Endodermal cell (in vitro differentiated cells): ENCODE results near the gene OGG1. TPM values are rescaled to one million over a fixed set of nuclear protein-coding genes. Genes with fewer than 3 reads are reported as not detected.

ENCODE experiments used
- DNase-seq: peaks from one replicate; pipeline ENCODE4 v3.0.0-alpha.2; 2017
- H3K27ac ChIP-seq: 2 replicates; pipeline ENCODE4 v1.5.1; 2013; ENCODE audit warnings: mild to moderate bottlenecking, low read depth, low read length, moderate library complexity
- H3K27me3 ChIP-seq: 2 replicates; pipeline ENCODE4 v1.6.1; 2013; ENCODE audit warnings: mild to moderate bottlenecking, low read length, moderate library complexity; ENCODE audit not compliant: insufficient read depth, control insufficient read depth, poor library complexity, severe bottlenecking
- H3K36me3 ChIP-seq: 2 replicates; pipeline ENCODE4 v1.7.0; 2013; ENCODE audit warnings: mild to moderate bottlenecking, low read length, moderate library complexity; ENCODE audit not compliant: control insufficient read depth, insufficient read depth
- H3K4me1 ChIP-seq: one replicate; pipeline ENCODE4 v1.7.0; 2013; ENCODE audit warnings: low read length; ENCODE audit not compliant: control insufficient read depth, insufficient read depth
- H3K4me3 ChIP-seq: 2 replicates; pipeline ENCODE4 v1.5.1; 2013; ENCODE audit warnings: mild to moderate bottlenecking, low read length, moderate library complexity
- H3K9ac ChIP-seq: 2 replicates; pipeline ENCODE4 v1.6.1; 2013; ENCODE audit warnings: mild to moderate bottlenecking, low read length, moderate library complexity; ENCODE audit not compliant: poor library complexity, severe bottlenecking; ENCODE audit errors: extremely low read depth
- H3K9me3 ChIP-seq: 2 replicates; pipeline ENCODE4 v1.6.1; 2013; ENCODE audit warnings: mild to moderate bottlenecking, low read length, moderate library complexity; ENCODE audit not compliant: control insufficient read depth
- H3K27ac Mint-ChIP-seq: 2 replicates; pipeline ENCODE4 v1.8.0; 2020; ENCODE audit warnings: mixed read lengths
- H3K27me3 Mint-ChIP-seq: 2 replicates; pipeline ENCODE4 v1.8.0; 2021; ENCODE audit warnings: mild to moderate bottlenecking, mixed read lengths; ENCODE audit not compliant: insufficient read depth
- H3K36me3 Mint-ChIP-seq: 2 replicates; pipeline ENCODE4 v1.8.0; 2020; ENCODE audit warnings: low read depth, mixed read lengths
- H3K4me1 Mint-ChIP-seq: 2 replicates; pipeline ENCODE4 v1.8.0; 2020; ENCODE audit warnings: mixed read lengths
- H3K4me3 Mint-ChIP-seq: 2 replicates; pipeline ENCODE4 v1.8.0; 2020; ENCODE audit warnings: mild to moderate bottlenecking, moderate library complexity, mixed read lengths
- H3K9me3 Mint-ChIP-seq: 2 replicates; pipeline ENCODE4 v1.8.0; 2020; ENCODE audit warnings: mild to moderate bottlenecking, mixed read lengths
- CTCF ChIP-seq: fragments of 200-600 bp; sonication (generic); conservative IDR thresholded peaks from 2 replicates; pipeline ENCODE4 v1.5.0; 2021; ENCODE audit warnings: antibody characterized with exemption, mild to moderate bottlenecking
- WGBS, 2 experiments: methylation state at CpG; one replicate each; pipeline versions ENCODE4 v1.1.5 to v1.1.7; 2013; ENCODE audit warnings: missing lambda C conversion rate in 2 of 2, mixed read lengths in 1 of 2; ENCODE audit not compliant: insufficient coverage in 1 of 2, insufficient read length in 1 of 2; 5-methylcytosine and 5-hydroxymethylcytosine counted together
- total RNA-seq, 2 donors: library from RNA; stranded (reverse); fragmentation: NEBNext Ultra II Directional in 1 of 2; extraction: Animal tissue kit (Norgen Biotek cat#: 25700) in 1 of 2; gene quantifications; 2 replicates in 1 of 2; 3 replicates in 1 of 2; pipeline ENCODE4 v1.2.1, GENCODE V29; 2021

OGG1 gene
- total RNA-seq, 2 donors from 2014 or later: 28.6 to 34.0 TPM

DNA sequence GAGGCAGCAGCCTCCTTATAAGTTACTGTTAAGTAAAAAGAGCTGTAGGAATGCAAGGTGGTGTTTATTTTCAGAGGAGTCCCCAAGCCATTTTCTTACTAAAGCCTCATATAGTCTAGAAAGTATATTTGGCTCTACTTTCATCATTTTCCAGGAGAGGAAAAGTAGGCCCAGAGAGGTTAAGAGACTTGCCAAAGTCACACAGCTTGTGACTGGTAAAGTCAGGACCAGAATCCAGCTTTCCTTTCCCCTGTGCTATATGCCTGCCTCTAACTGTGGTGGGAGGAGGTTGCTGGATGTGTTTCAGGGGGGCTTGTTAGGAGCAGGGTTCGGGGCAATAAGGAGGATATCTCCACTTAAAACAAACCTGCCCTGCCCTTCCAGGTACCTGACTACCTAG lies 7.2 kb upstream of the OGG1 start:
- no peak overlapping the region for H3K4me3 ChIP-seq
- no peak for TF ChIP-seq CTCF
- WGBS, 2 experiments: 100% methylated on average over 1 of the region's 1 CpG; no CpG with 5 or more reads in 1 of the 2 experiments
- peaks cover 6% of the 10 kb centered on the region for H3K4me1 ChIP-seq
- H3K4me1 Mint-ChIP-seq: no peaks in the 10 kb centered on the region
- no peak overlapping the region for H3K27ac ChIP-seq
- DNase-seq: no peak
- H3K9me3 Mint-ChIP-seq: no peaks in the 10 kb centered on the region
- H3K27me3 ChIP-seq: no peaks in the 10 kb centered on the region
- H3K9me3 ChIP-seq: no peaks in the 10 kb centered on the region
- peaks cover 99% of the 10 kb centered on the region for H3K36me3 ChIP-seq
- H3K27ac Mint-ChIP-seq: no peak overlapping the region
- H3K27me3 Mint-ChIP-seq: no peaks in the 10 kb centered on the region
- H3K36me3 Mint-ChIP-seq: peaks cover 87% of the 10 kb centered on the region
- no peak overlapping the region for H3K9ac ChIP-seq
- no peak overlapping the region for H3K4me3 Mint-ChIP-seq

DNA sequence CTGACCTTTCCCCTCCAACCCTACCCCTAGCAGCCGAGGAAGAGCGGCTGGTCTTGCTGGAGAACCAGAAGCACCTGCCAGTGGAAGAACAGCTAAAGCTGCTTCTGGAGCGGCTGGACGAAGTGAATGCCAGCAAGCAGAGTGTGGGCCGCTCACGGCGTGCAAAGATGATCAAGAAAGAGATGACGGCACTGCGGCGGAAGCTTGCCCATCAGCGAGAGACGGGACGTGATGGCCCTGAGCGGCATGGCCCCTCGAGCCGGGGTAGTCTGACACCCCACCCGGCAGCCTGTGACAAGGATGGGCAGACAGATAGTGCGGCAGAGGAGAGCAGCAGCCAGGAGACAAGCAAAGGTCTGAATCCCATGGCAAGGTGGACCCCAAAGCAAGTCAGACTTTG lies 6.2 kb upstream of the OGG1 start:
- Histone ChIP-seq H3K4me1 (no peaks in the 10 kb centered on the region), H3K27me3 (no peaks in the 10 kb centered on the region), H3K9me3 (no peaks in the 10 kb centered on the region), H3K27ac (no peak overlapping the region), H3K9ac (no peak overlapping the region), H3K4me3 (no peak overlapping the region), H3K36me3 (peaks cover 99% of the 10 kb centered on the region)
- Mint-ChIP-seq H3K9me3 (no peaks in the 10 kb centered on the region), H3K27me3 (no peaks in the 10 kb centered on the region), H3K27ac (no peak overlapping the region), H3K36me3 (peaks cover 90% of the 10 kb centered on the region), H3K4me3 (no peak overlapping the region), H3K4me1 (no peaks in the 10 kb centered on the region)
- WGBS, 2 experiments: 97 to 100% methylated on average over 4 to 18 of the region's 18 CpGs
- no peak for DNase-seq
- TF ChIP-seq CTCF: no peak

- H3K9me3 Mint-ChIP-seq: no peaks in the 10 kb centered on the region
- H3K9ac ChIP-seq: no peak overlapping the region
- H3K9me3 ChIP-seq: no peaks in the 10 kb centered on the region
- H3K27me3 Mint-ChIP-seq: no peaks in the 10 kb centered on the region
- H3K4me1 ChIP-seq: no peaks in the 10 kb centered on the region
- H3K4me3 Mint-ChIP-seq: no peak overlapping the region
- 97 to 100% methylated on average over 4 to 13 of the region's 13 CpGs for WGBS, 2 experiments
- H3K4me1 Mint-ChIP-seq: peaks cover 3% of the 10 kb centered on the region
- TF ChIP-seq CTCF: no peak
- peaks cover 88% of the 10 kb centered on the region for H3K36me3 Mint-ChIP-seq
- no peak for DNase-seq
- H3K27ac ChIP-seq: no peak overlapping the region
- H3K4me3 ChIP-seq: no peak overlapping the region
- H3K27ac Mint-ChIP-seq: no peak overlapping the region
- H3K36me3 ChIP-seq: peaks cover 95% of the 10 kb centered on the region
- no peaks in the 10 kb centered on the region for H3K27me3 ChIP-seq
Observed at GRCh38 chr3:9744162-9744561, 5.6 kb upstream of the OGG1 start.
